K562 (cell line): ENCODE measurements around the gene PHETA1. TPM values are rescaled to one million over a fixed set of nuclear protein-coding genes. Genes with fewer than 3 reads are reported as not detected.

Experiments used
- CXXC5 ChIP-seq: fragments of 250-450 bp; sonication (Bioruptor Pico); IDR thresholded peaks from 2 replicates; pipeline ENCODE4 v1.8.0; 2022; ENCODE audit warnings: inconsistent platforms, mild to moderate bottlenecking, moderate library complexity
- GABPB1 ChIP-seq: sonication (generic); formaldehyde crosslinking; IDR thresholded peaks from 2 replicates; pipeline ENCODE4 v1.8.0; 2022; ENCODE audit warnings: mild to moderate bottlenecking, missing genetic modification reagents
- HNRNPK ChIP-seq: fragments of 200-400 bp; formaldehyde crosslinking; IDR thresholded peaks from one replicate; pipeline ENCODE4 v1.6.1; 2018; ENCODE audit warnings: mild to moderate bottlenecking, low read depth, low read length; ENCODE audit not compliant: poor library complexity, severe bottlenecking
- KHSRP ChIP-seq: fragments of 450-650 bp; IDR thresholded peaks from 2 replicates; pipeline ENCODE4 v1.6.1; 2017
- L3MBTL2 ChIP-seq: fragments of 450-650 bp; IDR thresholded peaks from 2 replicates; pipeline ENCODE4 v1.6.1; 2016; ENCODE audit warnings: mild to moderate bottlenecking, moderate library complexity
- LCOR ChIP-seq: sonication (generic); formaldehyde crosslinking; IDR thresholded peaks from 2 replicates; pipeline ENCODE4 v1.8.0; 2022; ENCODE audit warnings: mild to moderate bottlenecking, missing genetic modification reagents
- MCM7 ChIP-seq, 2 experiments: fragments of 450-650 bp; IDR thresholded peaks; 2 replicates each; pipeline ENCODE4 v1.6.1; 2016 to 2018
- MIER1 ChIP-seq: fragments of 450-650 bp; IDR thresholded peaks from 2 replicates; pipeline ENCODE4 v1.6.1; 2016; ENCODE audit warnings: antibody characterized with exemption, mild to moderate bottlenecking, low read depth
- NBN ChIP-seq: fragments of 450-650 bp; IDR thresholded peaks from 2 replicates; pipeline ENCODE4 v1.6.1; 2016; ENCODE audit warnings: low read depth, mild to moderate bottlenecking
- NR3C1 ChIP-seq: sonication (generic); formaldehyde crosslinking; IDR thresholded peaks from 2 replicates; pipeline ENCODE4 v1.8.1; 2022; ENCODE audit warnings: missing genetic modification reagents
- POLR2AphosphoS5 ChIP-seq: IDR thresholded peaks from 2 replicates; pipeline ENCODE4 v1.6.1; 2011; ENCODE audit warnings: mild to moderate bottlenecking, low read depth, low read length, moderate library complexity; ENCODE audit not compliant: control insufficient read depth, insufficient read depth
- POLR2H ChIP-seq: IDR thresholded peaks from 2 replicates; pipeline ENCODE4 v1.6.1; 2016; ENCODE audit warnings: missing genetic modification characterization, low read depth, mild to moderate bottlenecking, control low read depth, missing compliant biosample characterization, moderate library complexity
- PRMT5 ChIP-seq: sonication (generic); formaldehyde crosslinking; IDR thresholded peaks from 2 replicates; pipeline ENCODE4 v1.5.0; 2020; ENCODE audit warnings: missing genetic modification reagents
- RBM39 ChIP-seq: fragments of 200-400 bp; formaldehyde crosslinking; optimal IDR thresholded peaks from 2 replicates; pipeline ENCODE3; 2018; ENCODE audit warnings: low read depth, low read length
- SP1 ChIP-seq: sonication (generic); formaldehyde crosslinking; IDR thresholded peaks from 2 replicates; pipeline ENCODE4 v1.8.1; 2022; ENCODE audit warnings: mild to moderate bottlenecking, missing genetic modification reagents
- TAF9B ChIP-seq: fragments of 450-650 bp; IDR thresholded peaks from 2 replicates; pipeline ENCODE4 v1.6.1; 2018; ENCODE audit warnings: mild to moderate bottlenecking; ENCODE audit not compliant: partially characterized antibody
- TGIF2 ChIP-seq: sonication (generic); formaldehyde crosslinking; IDR thresholded peaks from 2 replicates; pipeline ENCODE4 v1.8.1; 2022; ENCODE audit warnings: mild to moderate bottlenecking, missing genetic modification reagents, moderate library complexity
- XRCC3 ChIP-seq: fragments of 450-650 bp; IDR thresholded peaks from 2 replicates; pipeline ENCODE4 v1.6.1; 2017; ENCODE audit warnings: mild to moderate bottlenecking, moderate library complexity
- ZFP30 ChIP-seq: fragments of 250-450 bp; sonication (Bioruptor Pico); IDR thresholded peaks from 2 replicates; pipeline ENCODE4 v1.8.0; 2022; ENCODE audit warnings: moderate library complexity, mild to moderate bottlenecking, inconsistent platforms, borderline replicate concordance
- ZNF146 ChIP-seq: IDR thresholded peaks from one replicate; pipeline ENCODE4 v1.6.1; 2018; ENCODE audit warnings: missing compliant biosample characterization; ENCODE audit not compliant: unreplicated experiment
- ZNF184 ChIP-seq: sonication (generic); formaldehyde crosslinking; IDR thresholded peaks from 2 replicates; pipeline ENCODE4 v1.5.0; 2020; ENCODE audit warnings: missing genetic modification reagents
- ZNF431 ChIP-seq: sonication (generic); formaldehyde crosslinking; IDR thresholded peaks from 2 replicates; pipeline ENCODE4 v1.8.0; 2022; ENCODE audit warnings: mild to moderate bottlenecking, missing genetic modification reagents
- ZNF551 ChIP-seq: fragments of 250-450 bp; sonication (Bioruptor Pico); IDR thresholded peaks from 2 replicates; pipeline ENCODE4 v1.5.0; 2021; ENCODE audit warnings: mild to moderate bottlenecking, moderate library complexity
- ZNF668 ChIP-seq: fragments of 250-450 bp; sonication (Bioruptor Pico); IDR thresholded peaks from 2 replicates; pipeline ENCODE4 v1.8.0; 2022; ENCODE audit warnings: mild to moderate bottlenecking, inconsistent platforms
- ZNF696 ChIP-seq: fragments of 250-450 bp; sonication (Bioruptor Pico); conservative IDR thresholded peaks from 2 replicates; pipeline ENCODE4 v1.4.0; 2020; ENCODE audit warnings: mild to moderate bottlenecking, moderate library complexity
- polyA plus RNA-seq, 8 experiments: library from polyadenylated mRNA; depleted of rRNA in 4 of 8; stranded (reverse) in 5 of 8; unstranded in 3 of 8; fragments of >200 nt; fragmentation: Nextera tagmentation in 2 of 8; fragmentation: Illumina TruSeq in 1 of 8; extraction: Ambion mirVana in 2 of 8; extraction: Trizol in 1 of 8; gene quantifications; 2 replicates each; pipeline versions ENCODE4 v1.2.1 to v1.2.3, GENCODE V29; 2011 to 2014; ENCODE audit warnings: inconsistent platforms in 1 of 8, missing spikeins in 1 of 8
- total RNA-seq, 7 experiments: library from RNA; depleted of rRNA in 6 of 7; stranded (reverse); fragments of >200 nt in 6 of 7; fragmentation: Illumina TruSeq in 2 of 7; extraction: Trizol in 2 of 7; gene quantifications; 2 replicates each; pipeline versions ENCODE4 v1.2.1 to v1.2.3, GENCODE V29; 2011 to 2021; ENCODE audit warnings: low replicate concordance in 1 of 7
- TF ChIP-seq, protein P1 (sequence below): fragments of 450-650 bp; formaldehyde crosslinking; IDR thresholded peaks from 2 replicates; pipeline ENCODE4 v1.4.0; 2020; ENCODE audit warnings: mild to moderate bottlenecking, mixed read lengths
- TF ChIP-seq, protein P2 (sequence below): fragments of 450-650 bp; formaldehyde crosslinking; IDR thresholded peaks from 2 replicates; pipeline ENCODE4 v1.4.0; 2020; ENCODE audit warnings: mild to moderate bottlenecking, moderate library complexity

PHETA1 gene
- total and polyA plus RNA-seq, 9 of the 15 experiments (the other 6 are each of a cell fraction or from before 2014, with no cell fraction given): 0.03 to 12.4 (median 3.0) TPM

- TF ChIP-seq GABPB1 (CRISPR knock-in tag): peak; percentile 11; the same call in 1 of the 2 replicates
- no peak for TF ChIP-seq RBM39
- no peak for TF ChIP-seq POLR2H (tag)
- TF ChIP-seq, protein P1, sequence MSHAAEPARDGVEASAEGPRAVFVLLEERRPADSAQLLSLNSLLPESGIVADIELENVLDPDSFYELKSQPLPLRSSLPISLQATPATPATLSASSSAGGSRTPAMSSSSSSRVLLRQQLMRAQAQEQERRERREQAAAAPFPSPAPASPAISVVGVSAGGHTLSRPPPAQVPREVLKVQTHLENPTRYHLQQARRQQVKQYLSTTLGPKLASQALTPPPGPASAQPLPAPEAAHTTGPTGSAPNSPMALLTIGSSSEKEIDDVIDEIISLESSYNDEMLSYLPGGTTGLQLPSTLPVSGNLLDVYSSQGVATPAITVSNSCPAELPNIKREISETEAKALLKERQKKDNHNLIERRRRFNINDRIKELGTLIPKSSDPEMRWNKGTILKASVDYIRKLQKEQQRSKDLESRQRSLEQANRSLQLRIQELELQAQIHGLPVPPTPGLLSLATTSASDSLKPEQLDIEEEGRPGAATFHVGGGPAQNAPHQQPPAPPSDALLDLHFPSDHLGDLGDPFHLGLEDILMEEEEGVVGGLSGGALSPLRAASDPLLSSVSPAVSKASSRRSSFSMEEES (CRISPR knock-in tag): no peak
- no peak for TF ChIP-seq TAF9B
- no peak for TF ChIP-seq ZNF551 (CRISPR knock-in tag)
- 0 out of 2 replicates have a peak, but pooled peaks have one; percentile 65 for TF ChIP-seq MIER1
- TF ChIP-seq MCM7 (IDR thresholded peaks at IDR 0.05): no peak
- TF ChIP-seq, protein P2, sequence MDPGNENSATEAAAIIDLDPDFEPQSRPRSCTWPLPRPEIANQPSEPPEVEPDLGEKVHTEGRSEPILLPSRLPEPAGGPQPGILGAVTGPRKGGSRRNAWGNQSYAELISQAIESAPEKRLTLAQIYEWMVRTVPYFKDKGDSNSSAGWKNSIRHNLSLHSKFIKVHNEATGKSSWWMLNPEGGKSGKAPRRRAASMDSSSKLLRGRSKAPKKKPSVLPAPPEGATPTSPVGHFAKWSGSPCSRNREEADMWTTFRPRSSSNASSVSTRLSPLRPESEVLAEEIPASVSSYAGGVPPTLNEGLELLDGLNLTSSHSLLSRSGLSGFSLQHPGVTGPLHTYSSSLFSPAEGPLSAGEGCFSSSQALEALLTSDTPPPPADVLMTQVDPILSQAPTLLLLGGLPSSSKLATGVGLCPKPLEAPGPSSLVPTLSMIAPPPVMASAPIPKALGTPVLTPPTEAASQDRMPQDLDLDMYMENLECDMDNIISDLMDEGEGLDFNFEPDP (CRISPR knock-in tag): no peak
- no peak for TF ChIP-seq ZNF184 (CRISPR knock-in tag)
- no peak for TF ChIP-seq ZNF696 (CRISPR knock-in tag)
- no peak for TF ChIP-seq KHSRP
- peak; percentile 51; the same call in 1 of the 2 replicates for TF ChIP-seq NBN
- TF ChIP-seq CXXC5 (CRISPR knock-in tag): peak; percentile 75
- peak; percentile 50 for TF ChIP-seq LCOR (CRISPR knock-in tag)
- no peak for TF ChIP-seq ZNF668 (CRISPR knock-in tag)
- no peak for TF ChIP-seq POLR2AphosphoS5
- no peak; the same call in 1 of the 2 replicates for TF ChIP-seq SP1
- TF ChIP-seq TGIF2: no peak
- TF ChIP-seq HNRNPK: no peak
- peak; percentile 11 for TF ChIP-seq ZNF146 (CRISPR knock-in tag)
- TF ChIP-seq L3MBTL2: no peak; the same call in 1 of the 2 replicates
- TF ChIP-seq ZFP30 (CRISPR knock-in tag): no peak
- no peak for TF ChIP-seq NR3C1 (CRISPR knock-in tag)
- no peak for TF ChIP-seq ZNF431 (CRISPR knock-in tag)
- no peak for TF ChIP-seq PRMT5 (CRISPR knock-in tag)
- no peak for TF ChIP-seq XRCC3
Measured at GRCh38 chr12:111396726-111397445, 28.0 kb upstream of the PHETA1 start (continued).
